Activated B cell treated with CpG ODN at 0.5 μM for 24 hours (primary cell): ENCODE data around the gene ARVCF. TPM values are rescaled to one million over a fixed set of nuclear protein-coding genes. Genes with fewer than 3 reads are reported as not detected.

Experiments used
- ATAC-seq: fragments of 200-7000 bp; cut with Tn5 transposase; one replicate; pipeline ENCODE4 v1.10.0; 2021; ENCODE audit warnings: low read depth, mild to moderate bottlenecking, moderate library complexity
- CTCF ChIA-PET: fragments of 350-600 bp; sonication (Branson Sonifier 250); formaldehyde crosslinking; loops from one replicate; lab custom pipeline; 2021; ENCODE audit warnings: antibody characterized with exemption; lab: Charles Lee
- POLR2A ChIA-PET: fragments of 350-600 bp; sonication (Branson Sonifier 250); formaldehyde crosslinking; loops from one replicate; lab custom pipeline; 2021; ENCODE audit warnings: antibody characterized with exemption; lab: Charles Lee
- DNase-seq: peaks from one replicate; pipeline ENCODE4 v3.0.0; 2022
- H3K27ac Mint-ChIP-seq: one replicate; pipeline ENCODE4 v1.8.0; 2020; ENCODE audit warnings: mixed read lengths
- H3K27me3 Mint-ChIP-seq: one replicate; pipeline ENCODE4 v1.8.0; 2021; ENCODE audit warnings: mixed read lengths
- H3K36me3 Mint-ChIP-seq: one replicate; pipeline ENCODE4 v1.8.0; 2021; ENCODE audit warnings: low read depth, mixed read lengths
- H3K4me1 Mint-ChIP-seq: one replicate; pipeline ENCODE4 v1.8.0; 2021; ENCODE audit warnings: mixed read lengths
- H3K4me3 Mint-ChIP-seq: one replicate; pipeline ENCODE4 v1.8.0; 2020; ENCODE audit warnings: mild to moderate bottlenecking, mixed read lengths
- H3K9me3 Mint-ChIP-seq: one replicate; pipeline ENCODE4 v1.8.0; 2020; ENCODE audit warnings: mixed read lengths
- CTCF ChIP-seq: fragments of 200-600 bp; IDR thresholded peaks from one replicate; pipeline ENCODE4 v1.8.0; 2022; ENCODE audit warnings: antibody characterized with exemption, mild to moderate bottlenecking
- intact Hi-C: fragments of 100-400 bp; cut with micrococcal nuclease; formaldehyde crosslinking; loops from one replicate; pipeline ENCODE4 v1.15.1; 2024
- total RNA-seq: library from RNA; stranded (reverse); gene quantifications from 2 replicates; pipeline ENCODE4 v1.2.3, GENCODE V29; 2022

The ARVCF gene
- total RNA-seq, 1 donor from 2014 or later, result 6.5 TPM

DNA sequence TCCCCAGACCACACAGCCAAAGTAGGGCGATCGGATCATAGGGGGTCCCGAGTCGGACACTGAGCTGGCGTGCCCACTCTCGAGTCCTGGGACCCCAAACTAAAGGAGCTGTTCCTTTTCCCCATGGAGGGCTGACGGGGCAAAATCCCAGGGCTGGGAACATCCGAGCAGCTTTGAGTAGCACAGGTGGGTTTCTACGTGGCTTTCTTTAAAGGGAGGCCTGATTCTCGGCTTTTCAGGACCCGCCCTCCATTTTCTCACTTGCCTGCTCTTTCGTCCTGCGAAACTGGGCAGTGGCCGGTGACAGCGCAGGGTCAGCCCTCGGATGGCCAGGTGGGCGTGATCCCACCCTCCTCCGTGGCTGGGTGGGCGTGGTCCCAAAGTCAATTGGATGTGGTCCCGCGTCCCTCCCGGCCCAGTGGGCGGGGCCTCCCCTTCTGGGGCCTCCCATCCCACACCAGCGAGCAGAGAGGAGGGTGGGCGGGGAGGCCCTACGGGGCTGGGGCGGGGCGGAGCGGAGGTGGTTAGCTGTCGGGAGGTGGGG, 57.5 kb downstream of the ARVCF start:
- CTCF ChIA-PET, result no interaction called here
- intact Hi-C loops, result no loop called here
- H3K9me3 Mint-ChIP-seq, result no peaks in the 10 kb centered on the region
- peaks cover 18% of the 10 kb centered on the region for H3K4me1 Mint-ChIP-seq
- POLR2A ChIA-PET, result no interaction called here
- ATAC-seq (no peak), DNase-seq (no peak)
- no peak overlapping the region for H3K27ac Mint-ChIP-seq
- H3K27me3 Mint-ChIP-seq, result no peaks in the 10 kb centered on the region
- no peak for TF ChIP-seq CTCF
- peaks cover 3% of the 10 kb centered on the region for H3K36me3 Mint-ChIP-seq
- H3K4me3 Mint-ChIP-seq, result no peak overlapping the region

DNA sequence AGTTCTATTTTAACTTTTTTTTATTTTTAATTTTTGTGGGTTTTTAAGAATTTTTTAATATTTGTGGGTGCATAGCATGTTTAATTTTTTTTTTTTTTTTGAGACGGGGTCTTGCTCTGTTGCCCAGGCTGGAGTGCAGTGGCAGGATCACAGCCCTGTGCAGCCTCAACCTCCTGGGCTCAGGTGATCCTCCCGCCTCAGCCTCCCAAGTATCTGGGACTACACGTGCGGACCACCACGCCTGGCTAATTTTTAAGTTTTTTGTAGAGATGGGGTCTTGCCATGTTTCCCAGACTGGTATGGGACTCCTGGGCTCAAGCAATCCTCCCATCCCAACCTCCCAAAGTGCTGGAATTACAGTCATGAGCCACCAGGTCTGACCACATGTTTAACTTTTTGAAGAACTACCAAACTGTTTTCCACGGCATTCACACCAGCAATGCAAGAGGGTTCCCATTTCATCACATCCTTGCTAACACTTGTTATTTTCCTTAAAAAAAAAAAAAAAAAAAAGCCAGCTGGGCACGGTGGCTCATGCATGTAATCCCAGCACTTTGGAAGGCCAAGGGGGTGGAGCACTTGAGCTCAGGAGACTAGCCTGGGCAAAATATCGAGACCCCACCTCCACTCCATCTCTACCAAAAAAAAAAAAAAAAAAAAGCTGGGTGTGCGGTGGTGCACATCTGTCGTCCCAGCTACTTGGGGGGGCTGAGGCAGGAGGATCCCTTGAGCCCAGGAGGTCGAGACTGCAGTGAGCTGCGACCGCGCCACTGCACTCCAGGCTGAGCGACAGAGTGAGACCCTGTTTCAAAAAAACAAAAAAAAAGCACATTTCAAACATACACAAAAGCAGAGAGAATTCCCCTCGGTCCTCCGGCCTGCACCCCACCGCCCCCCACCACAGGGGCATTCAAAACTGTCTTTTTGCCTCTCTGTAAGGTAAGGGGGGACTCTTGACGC, 58.3 kb downstream of the ARVCF start:
- no peak for DNase-seq
- POLR2A ChIA-PET, result no interaction called here
- intact Hi-C loops, result no loop called here

GRCh38 chr22:19957445-19957844, 59.2 kb downstream of the ARVCF start:
- Mint-ChIP-seq H3K36me3 (no peaks in the 10 kb centered on the region), H3K4me1 (peaks cover 22% of the 10 kb centered on the region), H3K27ac (no peak overlapping the region), H3K4me3 (no peak overlapping the region), H3K9me3 (no peaks in the 10 kb centered on the region), H3K27me3 (no peaks in the 10 kb centered on the region)
- intact Hi-C loops, result no loop called here
- TF ChIP-seq CTCF, result no peak
- ATAC-seq (no peak), DNase-seq (no peak)
- CTCF ChIA-PET, result interaction anchor here (0.7 kb wide), 1 partner anchor 227 kb away, joined by 3 read pairs; no protein-coding TSS in a partner anchor
- POLR2A ChIA-PET, result no interaction called here

More for the DNA sequence above, 58.3 kb downstream of the ARVCF start:
- Mint-ChIP-seq H3K4me1 (peaks cover 22% of the 10 kb centered on the region), H3K9me3 (no peaks in the 10 kb centered on the region), H3K27me3 (no peaks in the 10 kb centered on the region), H3K4me3 (no peak overlapping the region), H3K27ac (no peak overlapping the region), H3K36me3 (no peaks in the 10 kb centered on the region)
- TF ChIP-seq CTCF, result no peak
- ATAC-seq, result no peak
- CTCF ChIA-PET, result no interaction called here

DNA sequence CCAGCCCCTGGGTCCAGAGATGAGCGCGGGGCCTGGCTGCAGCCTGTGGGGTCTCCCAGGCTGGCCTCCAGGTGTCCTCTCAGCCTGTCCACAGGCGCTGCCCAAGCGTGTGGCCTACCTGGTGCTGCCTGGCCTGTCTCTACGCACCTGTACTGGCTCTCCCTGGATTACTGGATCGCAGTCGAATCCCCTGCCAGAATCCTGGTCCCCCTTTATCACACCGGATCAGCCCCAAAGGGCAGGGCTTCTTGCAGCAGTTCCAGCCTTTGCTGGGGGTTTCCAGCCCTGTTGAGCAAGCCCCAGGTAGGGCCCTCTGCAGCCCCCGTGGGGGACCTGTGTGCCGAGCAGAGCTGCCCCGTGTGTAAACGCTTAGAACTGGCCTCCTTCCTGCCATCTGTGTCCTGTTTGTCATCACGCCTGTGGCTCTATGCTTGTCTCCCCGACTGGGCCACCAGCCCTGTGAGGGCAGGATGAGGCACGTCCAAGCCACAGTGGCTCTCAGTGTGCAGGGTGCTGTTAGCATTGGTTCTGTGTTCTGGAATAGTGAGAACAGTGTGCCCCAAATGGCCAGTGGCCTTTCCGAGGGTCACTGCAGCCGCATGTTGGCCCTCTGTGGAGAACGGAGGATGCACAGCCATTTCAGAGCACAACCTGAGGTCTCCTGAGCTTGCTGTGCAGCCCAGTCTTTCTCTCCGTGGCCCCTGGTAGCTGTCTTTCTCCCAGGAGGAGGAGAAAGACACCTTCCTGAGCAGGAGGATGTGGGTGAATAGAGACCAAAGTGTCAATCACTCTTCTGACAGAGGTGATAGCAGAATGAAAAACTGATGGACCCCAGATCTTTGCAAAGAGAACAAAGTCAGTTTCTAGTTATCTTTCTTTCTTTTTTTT, 61.1 kb downstream of the ARVCF start:
- intact Hi-C loops, result no loop called here
- TF ChIP-seq CTCF, result no peak
- H3K9me3 Mint-ChIP-seq, result no peaks in the 10 kb centered on the region
- DNase-seq (no peak), ATAC-seq (no peak)
- H3K36me3 Mint-ChIP-seq, result peaks cover 9% of the 10 kb centered on the region
- ChIA-PET POLR2A (interaction anchor here (0.6 to 0.7 kb wide), 3 partner anchors 60 to 198 kb away, joined by 3 to 4 read pairs (median 4); no protein-coding TSS in a partner anchor), CTCF (interaction anchor here (0.6 to 1.2 kb wide), 2 partner anchors 16 to 269 kb away, joined by 3 read pairs; no protein-coding TSS in a partner anchor)
- H3K4me1 Mint-ChIP-seq, result peaks cover 22% of the 10 kb centered on the region
- no peak overlapping the region for H3K4me3 Mint-ChIP-seq
- no peaks in the 10 kb centered on the region for H3K27me3 Mint-ChIP-seq
- no peak overlapping the region for H3K27ac Mint-ChIP-seq
